Measurements from ENCODE around the gene SLIT3. TPM values are rescaled to one million over a fixed set of nuclear protein-coding genes. Genes with fewer than 3 reads are reported as not detected.

The SLIT3 gene
- total RNA-seq, 4 donors from 2014 or later, result 10.8 to 30.8 (median 18.4) TPM

- DNase-seq (ENCODE audit: low spot score in 2 of 2), result no peak
- H3K4me3 ChIP-seq, result no peak overlapping the region
- no peak for TF ChIP-seq POLR2AphosphoS5 (IDR thresholded peaks at IDR 0.05)
- no peak for TF ChIP-seq EP300 (IDR thresholded peaks at IDR 0.05)
- TF ChIP-seq POLR2A (IDR thresholded peaks at IDR 0.05), result no peak
- TF ChIP-seq CTCF (IDR thresholded peaks at IDR 0.05), result no peak
- no peaks in the 10 kb centered on the region for H3K9me3 ChIP-seq
- no peaks in the 10 kb centered on the region for H3K27me3 ChIP-seq
- H3K4me1 ChIP-seq, result peaks cover 34% of the 10 kb centered on the region
- 22% methylated on average over 4 of the region's 4 CpGs for WGBS
- no peaks in the 10 kb centered on the region for H3K36me3 ChIP-seq
- H3K27ac ChIP-seq, result peak overlapping the region; percentile 65
Observed at GRCh38 chr5:169287529-169287928, 13.4 kb downstream of the SLIT3 start.

- TF ChIP-seq EP300 (IDR thresholded peaks at IDR 0.05) (no peak), POLR2AphosphoS5 (IDR thresholded peaks at IDR 0.05) (no peak), POLR2A (IDR thresholded peaks at IDR 0.05) (no peak), CTCF (IDR thresholded peaks at IDR 0.05) (no peak)
- no peaks in the 10 kb centered on the region for H3K36me3 ChIP-seq
- H3K4me1 ChIP-seq, result peaks cover 34% of the 10 kb centered on the region
- H3K9me3 ChIP-seq, result no peaks in the 10 kb centered on the region
- no peak overlapping the region for H3K4me3 ChIP-seq
- H3K27ac ChIP-seq, result peak overlapping the region; percentile 65
- WGBS, result 58% methylated on average over 11 of the region's 11 CpGs
- no peaks in the 10 kb centered on the region for H3K27me3 ChIP-seq
- no peak for DNase-seq (ENCODE audit: low spot score in 2 of 2)
Observed at GRCh38 chr5:169286572-169287300, 14.2 kb downstream of the SLIT3 start.

DNA sequence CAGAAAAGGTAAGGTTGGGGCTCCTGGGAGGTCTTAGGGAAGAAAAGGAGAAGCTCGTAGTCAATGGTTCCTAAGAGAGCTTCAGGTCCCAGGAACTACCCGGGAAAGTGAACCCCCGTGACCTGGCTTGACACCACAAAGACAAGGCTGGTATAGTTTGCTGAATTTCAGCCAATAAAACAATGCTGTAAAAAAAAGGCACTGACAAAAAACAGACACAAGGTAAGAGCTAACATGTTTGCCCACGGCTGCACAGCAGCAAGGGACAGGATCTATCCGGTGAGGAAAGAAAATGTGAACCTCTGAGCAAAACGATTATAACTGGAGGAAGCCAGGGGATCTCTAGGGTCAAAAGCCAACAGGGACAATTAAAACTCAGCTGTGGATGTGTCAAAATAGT is 17.1 kb downstream of the SLIT3 start:
- 78% methylated on average over 6 of the region's 6 CpGs for WGBS
- H3K4me3 ChIP-seq, result no peak overlapping the region
- H3K9me3 ChIP-seq, result no peaks in the 10 kb centered on the region
- H3K27me3 ChIP-seq, result no peaks in the 10 kb centered on the region
- H3K4me1 ChIP-seq, result peaks cover 14% of the 10 kb centered on the region
- DNase-seq (ENCODE audit: low spot score in 2 of 2), result no peak
- TF ChIP-seq CTCF (IDR thresholded peaks at IDR 0.05), result no peak
- TF ChIP-seq EP300 (IDR thresholded peaks at IDR 0.05), result no peak
- TF ChIP-seq POLR2A (IDR thresholded peaks at IDR 0.05), result no peak
- TF ChIP-seq POLR2AphosphoS5 (IDR thresholded peaks at IDR 0.05), result no peak
- no peaks in the 10 kb centered on the region for H3K36me3 ChIP-seq
- H3K27ac ChIP-seq, result no peak overlapping the region

- no peaks in the 10 kb centered on the region for H3K36me3 ChIP-seq
- H3K9me3 ChIP-seq, result no peaks in the 10 kb centered on the region
- no peaks in the 10 kb centered on the region for H3K4me1 ChIP-seq
- H3K27ac ChIP-seq, result no peak overlapping the region
- no peak for TF ChIP-seq POLR2A (IDR thresholded peaks at IDR 0.05)
- peak in 1 of 3 donors; percentile 44 for TF ChIP-seq POLR2AphosphoS5 (IDR thresholded peaks at IDR 0.05)
- 83% methylated on average over 1 of the region's 1 CpG for WGBS
- H3K4me3 ChIP-seq, result no peak overlapping the region
- no peak for DNase-seq (ENCODE audit: low spot score in 2 of 2)
- H3K27me3 ChIP-seq, result no peaks in the 10 kb centered on the region
Observed at GRCh38 chr5:169281625-169282024, 19.3 kb downstream of the SLIT3 start.

DNA sequence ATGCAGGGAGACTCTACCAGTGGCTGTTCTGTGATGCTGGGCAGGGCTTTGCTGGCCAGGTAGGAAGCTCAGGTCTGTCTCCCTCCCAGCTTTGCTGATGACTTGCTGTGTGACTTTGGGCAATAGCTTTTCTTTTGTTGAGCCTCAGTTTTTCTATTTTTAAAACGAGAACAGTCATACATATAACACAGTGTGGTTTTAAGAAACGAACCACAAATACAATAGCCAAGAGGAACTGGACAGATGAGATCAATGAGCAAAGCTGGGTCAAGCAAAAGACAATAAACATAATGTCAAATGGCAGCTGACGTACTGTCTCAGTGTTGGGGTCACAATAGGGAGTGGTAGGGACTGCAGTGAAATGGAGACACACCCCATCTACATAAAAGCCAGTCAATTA is 20.2 kb downstream of the SLIT3 start:
- no peak for DNase-seq (ENCODE audit: low spot score in 2 of 2)
- no peak overlapping the region for H3K27ac ChIP-seq
- H3K9me3 ChIP-seq, result no peaks in the 10 kb centered on the region
- H3K4me3 ChIP-seq, result no peak overlapping the region
- no peaks in the 10 kb centered on the region for H3K27me3 ChIP-seq
- WGBS, result 68% methylated on average over 3 of the region's 3 CpGs
- TF ChIP-seq POLR2A (IDR thresholded peaks at IDR 0.05) (no peak), POLR2AphosphoS5 (IDR thresholded peaks at IDR 0.05) (no peak), EP300 (IDR thresholded peaks at IDR 0.05) (no peak), CTCF (IDR thresholded peaks at IDR 0.05) (no peak)
- H3K36me3 ChIP-seq, result no peaks in the 10 kb centered on the region
- no peaks in the 10 kb centered on the region for H3K4me1 ChIP-seq

Measured in suprapubic skin (tissue), 4 donors.